ENCODE results near the gene SPOCK1. TPM values are rescaled to one million over a fixed set of nuclear protein-coding genes. Genes with fewer than 3 reads are reported as not detected.

Gene SPOCK1
- total and polyA plus RNA-seq, 9 of the 15 experiments (the other 6 are each of a cell fraction or from before 2014, with no cell fraction given) = 0.01 to 0.35 (median 0.04) TPM; not detected in 6

- TF ChIP-seq, protein P1, sequence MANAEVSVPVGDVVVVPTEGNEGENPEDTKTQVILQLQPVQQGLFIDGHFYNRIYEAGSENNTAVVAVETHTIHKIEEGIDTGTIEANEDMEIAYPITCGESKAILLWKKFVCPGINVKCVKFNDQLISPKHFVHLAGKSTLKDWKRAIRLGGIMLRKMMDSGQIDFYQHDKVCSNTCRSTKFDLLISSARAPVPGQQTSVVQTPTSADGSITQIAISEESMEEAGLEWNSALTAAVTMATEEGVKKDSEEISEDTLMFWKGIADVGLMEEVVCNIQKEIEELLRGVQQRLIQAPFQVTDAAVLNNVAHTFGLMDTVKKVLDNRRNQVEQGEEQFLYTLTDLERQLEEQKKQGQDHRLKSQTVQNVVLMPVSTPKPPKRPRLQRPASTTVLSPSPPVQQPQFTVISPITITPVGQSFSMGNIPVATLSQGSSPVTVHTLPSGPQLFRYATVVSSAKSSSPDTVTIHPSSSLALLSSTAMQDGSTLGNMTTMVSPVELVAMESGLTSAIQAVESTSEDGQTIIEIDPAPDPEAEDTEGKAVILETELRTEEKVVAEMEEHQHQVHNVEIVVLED (CRISPR knock-in tag; IDR thresholded peaks at IDR 0.05) = no peak
- no peak for TF ChIP-seq USF1 (CRISPR knock-in tag; IDR thresholded peaks at IDR 0.05)
Measured at GRCh38 chr5:137279521-137280231, 219.4 kb downstream of the SPOCK1 start (continued).

GRCh38 chr5:137278476-137278875 is 220.7 kb downstream of the SPOCK1 start:
- H3K9ac ChIP-seq (ENCODE audit: insufficient read depth in 1 of 2, low read depth in 2 of 2, low read length in 2 of 2) = no peak overlapping the region
- no peak overlapping the region for H3K4me3 ChIP-seq
- H3K4me1 ChIP-seq (replicated peaks in 1 of 2; ENCODE audit: control insufficient read depth in 2 of 2, insufficient read depth in 2 of 2, low read length in 2 of 2) = no peaks in the 10 kb centered on the region
- H3K27me3 ChIP-seq (ENCODE audit: control insufficient read depth in 2 of 2, insufficient read depth in 2 of 2, low read length in 2 of 2) = peaks cover 4 to 15% of the 10 kb centered on the region in 2 experiments; a peak in 3 of 5 replicates
- H3K9me1 ChIP-seq (ENCODE audit: control insufficient read depth, insufficient read depth, low read length) = no peaks in the 10 kb centered on the region
- POLR2A ChIA-PET = no interaction called here
- no peaks in the 10 kb centered on the region; the same call in 1 of the 2 replicates for H4K20me1 ChIP-seq (replicated peaks; ENCODE audit: control insufficient read depth, insufficient read depth, low read length)
- in situ Hi-C loops (cut with MboI) = no loop called here
- WGBS (ENCODE audit: insufficient coverage, low coverage, missing lambda C conversion rate) = 3% methylated on average over 5 of the region's 5 CpGs
- H3K36me3 ChIP-seq (ENCODE audit: control insufficient read depth, insufficient read depth, low read length) = no peaks in the 10 kb centered on the region
- no peaks in the 10 kb centered on the region for H3K79me2 ChIP-seq (ENCODE audit: control insufficient read depth, insufficient read depth, low read length)
- no peak overlapping the region for H3K4me2 ChIP-seq (ENCODE audit: insufficient read depth, low read length)
- no peak overlapping the region for H3K27ac ChIP-seq (ENCODE audit: extremely low read depth, low read depth, low read length)
- no peaks in the 10 kb centered on the region for H3K9me3 ChIP-seq (replicated peaks; ENCODE audit: control insufficient read depth, insufficient read depth, low read depth, low read length)
- CTCF ChIA-PET (ENCODE audit: low intra/inter-chr PET ratio) = no interaction called here
- intact Hi-C loops (cut with micrococcal nuclease) = no loop called here
- FAIRE-seq (no peak), ATAC-seq (no peak), DNase-seq (ENCODE audit: extremely low read depth in 1 of 4, low spot score in 3 of 4) (no peak)
- BruUV-seq (replicated peaks) = no TSS peak
- no peak overlapping the region for H2AFZ ChIP-seq (ENCODE audit: low read depth, low read length)
- no peak for TF ChIP-seq RFX1 (IDR thresholded peaks at IDR 0.05)
- TF ChIP-seq, protein P2, sequence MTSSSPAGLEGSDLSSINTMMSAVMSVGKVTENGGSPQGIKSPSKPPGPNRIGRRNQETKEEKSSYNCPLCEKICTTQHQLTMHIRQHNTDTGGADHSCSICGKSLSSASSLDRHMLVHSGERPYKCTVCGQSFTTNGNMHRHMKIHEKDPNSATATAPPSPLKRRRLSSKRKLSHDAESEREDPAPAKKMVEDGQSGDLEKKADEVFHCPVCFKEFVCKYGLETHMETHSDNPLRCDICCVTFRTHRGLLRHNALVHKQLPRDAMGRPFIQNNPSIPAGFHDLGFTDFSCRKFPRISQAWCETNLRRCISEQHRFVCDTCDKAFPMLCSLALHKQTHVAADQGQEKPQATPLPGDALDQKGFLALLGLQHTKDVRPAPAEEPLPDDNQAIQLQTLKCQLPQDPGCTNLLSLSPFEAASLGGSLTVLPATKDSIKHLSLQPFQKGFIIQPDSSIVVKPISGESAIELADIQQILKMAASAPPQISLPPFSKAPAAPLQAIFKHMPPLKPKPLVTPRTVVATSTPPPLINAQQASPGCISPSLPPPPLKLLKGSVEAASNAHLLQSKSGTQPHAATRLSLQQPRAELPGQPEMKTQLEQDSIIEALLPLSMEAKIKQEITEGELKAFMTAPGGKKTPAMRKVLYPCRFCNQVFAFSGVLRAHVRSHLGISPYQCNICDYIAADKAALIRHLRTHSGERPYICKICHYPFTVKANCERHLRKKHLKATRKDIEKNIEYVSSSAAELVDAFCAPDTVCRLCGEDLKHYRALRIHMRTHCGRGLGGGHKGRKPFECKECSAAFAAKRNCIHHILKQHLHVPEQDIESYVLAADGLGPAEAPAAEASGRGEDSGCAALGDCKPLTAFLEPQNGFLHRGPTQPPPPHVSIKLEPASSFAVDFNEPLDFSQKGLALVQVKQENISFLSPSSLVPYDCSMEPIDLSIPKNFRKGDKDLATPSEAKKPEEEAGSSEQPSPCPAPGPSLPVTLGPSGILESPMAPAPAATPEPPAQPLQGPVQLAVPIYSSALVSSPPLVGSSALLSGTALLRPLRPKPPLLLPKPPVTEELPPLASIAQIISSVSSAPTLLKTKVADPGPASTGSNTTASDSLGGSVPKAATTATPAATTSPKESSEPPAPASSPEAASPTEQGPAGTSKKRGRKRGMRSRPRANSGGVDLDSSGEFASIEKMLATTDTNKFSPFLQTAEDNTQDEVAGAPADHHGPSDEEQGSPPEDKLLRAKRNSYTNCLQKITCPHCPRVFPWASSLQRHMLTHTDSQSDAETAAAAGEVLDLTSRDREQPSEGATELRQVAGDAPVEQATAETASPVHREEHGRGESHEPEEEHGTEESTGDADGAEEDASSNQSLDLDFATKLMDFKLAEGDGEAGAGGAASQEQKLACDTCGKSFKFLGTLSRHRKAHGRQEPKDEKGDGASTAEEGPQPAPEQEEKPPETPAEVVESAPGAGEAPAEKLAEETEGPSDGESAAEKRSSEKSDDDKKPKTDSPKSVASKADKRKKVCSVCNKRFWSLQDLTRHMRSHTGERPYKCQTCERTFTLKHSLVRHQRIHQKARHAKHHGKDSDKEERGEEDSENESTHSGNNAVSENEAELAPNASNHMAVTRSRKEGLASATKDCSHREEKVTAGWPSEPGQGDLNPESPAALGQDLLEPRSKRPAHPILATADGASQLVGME (CRISPR knock-in tag; IDR thresholded peaks at IDR 0.05) = no peak
- TF ChIP-seq HDAC2 (IDR thresholded peaks at IDR 0.05) = no peak
- no peak for TF ChIP-seq SAP30 (IDR thresholded peaks at IDR 0.05; ENCODE audit: borderline replicate concordance, insufficient read depth, low read depth, low read length, poor library complexity, severe bottlenecking)
- TF ChIP-seq SRSF7 (optimal IDR thresholded peaks at IDR 0.05; ENCODE audit: low read depth, low read length) = no peak
- TF ChIP-seq ZNF24 (IDR thresholded peaks at IDR 0.05) = no peak
- TF ChIP-seq FOXA3 (CRISPR knock-in tag; conservative IDR thresholded peaks at IDR 0.05 in 1 of 2, IDR thresholded peaks at IDR 0.05 in 1 of 2) = no peak
- no peak for TF ChIP-seq ATF4 (CRISPR knock-in tag; IDR thresholded peaks at IDR 0.05)
- no peak for TF ChIP-seq ETV5 (CRISPR knock-in tag; IDR thresholded peaks at IDR 0.05; ENCODE audit: low read depth)
